T-helper 2 cell treated with Interferon-gamma antibody and Interleukin-4, amounts not matched to agents 5 μg/mL and 100 μg/mL, for 36 hours (primary cell): ENCODE data around the gene ARID4B.
A peak's percentile ranks its signal among the peaks of the same experiment; 100 is the strongest.

ENCODE experiments used
- DNase-seq: peaks from one replicate; pipeline ENCODE4 v3.0.0; 2021; ENCODE audit warnings: low spot score
- H3K27ac Mint-ChIP-seq: one replicate; pipeline ENCODE4 v1.8.0; 2021; ENCODE audit warnings: mild to moderate bottlenecking, mixed read lengths
- H3K27me3 Mint-ChIP-seq: one replicate; pipeline ENCODE4 v1.8.0; 2021; ENCODE audit warnings: low read depth, mixed read lengths
- H3K36me3 Mint-ChIP-seq: one replicate; pipeline ENCODE4 v1.8.0; 2021; ENCODE audit warnings: low read depth, mixed read lengths
- H3K4me1 Mint-ChIP-seq: one replicate; pipeline ENCODE4 v1.8.0; 2021; ENCODE audit warnings: low read depth, mixed read lengths
- H3K4me3 Mint-ChIP-seq: one replicate; pipeline ENCODE4 v1.8.0; 2022; ENCODE audit warnings: mild to moderate bottlenecking, moderate library complexity, mixed read lengths
- H3K9me3 Mint-ChIP-seq: one replicate; pipeline ENCODE4 v1.8.0; 2021; ENCODE audit warnings: mixed read lengths

Gene ARID4B

DNA sequence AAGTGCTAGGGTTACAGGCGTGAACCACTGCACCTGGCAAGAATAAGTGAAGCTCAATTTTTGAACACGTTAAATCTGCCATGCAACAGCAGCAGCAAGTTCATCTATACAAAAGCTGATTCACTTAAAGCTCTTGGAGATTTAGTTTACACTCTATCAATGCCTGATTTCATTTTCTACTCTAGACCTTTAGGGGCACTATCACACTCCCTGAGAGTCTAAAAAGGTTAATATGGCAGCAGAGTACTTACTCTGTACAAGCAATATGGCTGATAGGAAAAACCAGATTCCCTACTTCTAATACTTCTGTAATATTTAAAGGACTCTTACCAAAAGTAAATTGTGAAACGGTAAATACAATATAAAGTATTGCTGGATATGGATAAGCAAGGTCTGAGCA, 171.7 kb downstream of the ARID4B start:
- Mint-ChIP-seq H3K27ac (peak overlapping the region; percentile 13), H3K36me3 (peaks cover 39% of the 10 kb centered on the region), H3K4me1 (peaks cover 13% of the 10 kb centered on the region), H3K4me3 (no peak overlapping the region), H3K27me3 (no peaks in the 10 kb centered on the region), H3K9me3 (no peaks in the 10 kb centered on the region)
- no peak for DNase-seq

DNA sequence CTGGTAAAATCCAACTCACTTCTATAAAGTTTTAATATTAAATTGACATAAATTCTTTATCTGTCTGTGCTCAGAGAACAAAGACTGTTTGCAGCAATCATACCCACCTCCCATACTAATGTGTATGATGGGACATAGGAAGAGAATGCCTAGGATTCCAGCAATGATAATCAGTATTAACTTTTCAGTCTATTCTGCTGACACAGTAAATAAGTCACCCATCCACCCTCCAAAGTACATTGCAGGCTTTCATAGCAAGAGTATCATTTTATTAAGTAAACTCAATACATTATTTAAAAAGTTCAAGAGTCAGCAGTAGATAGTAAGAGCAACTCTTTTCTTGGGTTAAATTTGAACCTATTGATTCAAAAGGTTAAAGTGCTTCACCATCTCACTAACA, 175.7 kb downstream of the ARID4B start:
- Mint-ChIP-seq H3K36me3 (peaks cover 52% of the 10 kb centered on the region), H3K27me3 (no peaks in the 10 kb centered on the region), H3K9me3 (no peaks in the 10 kb centered on the region), H3K4me3 (no peak overlapping the region), H3K4me1 (peaks cover 15% of the 10 kb centered on the region), H3K27ac (no peak overlapping the region)
- no peak for DNase-seq

DNA sequence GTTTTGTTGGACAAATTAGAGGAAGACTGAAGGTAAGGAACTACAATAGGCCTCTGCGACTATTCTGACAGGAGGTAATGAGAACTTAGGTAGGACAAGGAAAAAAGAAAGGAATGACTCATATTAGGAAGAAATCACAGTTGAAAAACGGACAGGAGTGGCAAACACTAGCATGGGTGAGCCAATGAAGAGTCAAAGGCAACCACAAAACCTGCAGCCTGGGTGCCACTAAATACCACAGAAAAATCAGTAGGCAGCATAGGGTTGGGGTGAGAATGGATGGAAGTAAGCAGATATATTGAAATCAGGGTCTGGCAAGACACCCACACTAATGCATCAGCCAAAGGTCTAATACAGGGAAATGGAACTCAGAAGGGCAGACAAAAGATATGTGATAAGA, 176.9 kb downstream of the ARID4B start:
- Mint-ChIP-seq H3K27ac (no peak overlapping the region), H3K9me3 (no peaks in the 10 kb centered on the region), H3K4me1 (peaks cover 15% of the 10 kb centered on the region), H3K4me3 (no peak overlapping the region), H3K36me3 (peaks cover 55% of the 10 kb centered on the region), H3K27me3 (no peaks in the 10 kb centered on the region)
- no peak for DNase-seq

DNA sequence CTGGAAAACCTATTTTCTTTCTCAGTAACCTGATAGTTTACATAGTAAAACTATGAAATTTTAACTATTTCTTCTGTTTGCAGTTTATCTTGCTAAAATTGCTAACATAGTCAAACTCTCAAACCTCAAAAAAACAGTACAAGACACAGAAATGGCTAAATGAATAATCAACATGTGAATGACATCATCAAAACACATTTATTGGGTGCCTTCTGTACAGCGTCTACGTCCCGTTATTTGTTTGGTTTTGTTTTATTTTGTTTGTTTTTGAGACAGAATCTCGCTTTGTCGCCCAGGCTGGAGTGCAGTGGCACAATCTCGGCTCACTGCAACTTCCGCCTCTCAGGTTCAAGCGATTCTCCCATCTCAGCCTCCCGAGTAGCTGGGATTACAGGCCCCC, 178.2 kb downstream of the ARID4B start:
- DNase-seq: no peak
- H3K27ac Mint-ChIP-seq: no peak overlapping the region
- H3K4me3 Mint-ChIP-seq: no peak overlapping the region
- H3K9me3 Mint-ChIP-seq: no peaks in the 10 kb centered on the region
- peaks cover 63% of the 10 kb centered on the region for H3K36me3 Mint-ChIP-seq
- H3K27me3 Mint-ChIP-seq: no peaks in the 10 kb centered on the region
- H3K4me1 Mint-ChIP-seq: peaks cover 15% of the 10 kb centered on the region

DNA sequence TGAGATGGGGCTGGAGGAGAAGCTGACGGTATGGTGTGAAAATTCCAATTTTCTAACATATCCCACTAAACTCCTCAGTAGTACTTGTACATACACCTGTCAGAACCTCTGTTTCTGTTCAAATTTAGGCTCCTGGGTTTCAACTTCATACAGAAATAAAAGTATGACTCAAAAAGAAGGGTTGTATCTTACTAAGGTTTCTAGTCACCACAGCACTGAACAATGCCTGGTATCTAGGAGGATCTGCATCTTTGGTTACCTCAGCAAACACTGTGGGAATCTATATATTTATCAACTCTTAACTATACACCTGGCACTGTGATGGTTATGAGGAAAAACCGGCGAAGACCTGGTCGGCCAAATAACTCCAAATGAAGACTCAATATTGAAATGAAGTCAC, 180.7 kb downstream of the ARID4B start:
- Mint-ChIP-seq H3K27me3 (no peaks in the 10 kb centered on the region), H3K4me1 (peaks cover 14% of the 10 kb centered on the region), H3K4me3 (no peak overlapping the region), H3K27ac (no peak overlapping the region), H3K9me3 (no peaks in the 10 kb centered on the region), H3K36me3 (peaks cover 58% of the 10 kb centered on the region)
- no peak for DNase-seq

DNA sequence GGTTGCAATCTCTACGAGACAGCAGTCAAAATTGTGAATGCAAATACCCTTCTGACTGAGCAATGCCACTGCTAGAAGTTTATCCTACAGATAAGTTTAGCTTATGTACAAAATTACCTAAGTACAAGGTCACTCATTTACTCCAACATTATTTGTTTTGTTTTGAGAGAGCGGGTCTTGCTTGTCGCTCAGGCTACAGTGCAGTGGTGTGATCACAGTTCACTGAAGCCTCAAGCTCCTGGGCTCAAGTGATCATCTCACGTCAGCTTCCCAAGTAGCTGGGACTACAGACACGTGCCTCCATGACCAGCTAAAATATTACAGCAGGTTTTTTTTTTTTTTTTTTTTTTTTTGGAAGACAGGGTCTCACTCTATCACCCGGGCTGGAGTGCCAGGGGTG, 182.3 kb downstream of the ARID4B start:
- H3K27me3 Mint-ChIP-seq: no peaks in the 10 kb centered on the region
- H3K4me1 Mint-ChIP-seq: peaks cover 5% of the 10 kb centered on the region
- no peak overlapping the region for H3K4me3 Mint-ChIP-seq
- H3K9me3 Mint-ChIP-seq: no peaks in the 10 kb centered on the region
- peaks cover 60% of the 10 kb centered on the region for H3K36me3 Mint-ChIP-seq
- no peak for DNase-seq
- H3K27ac Mint-ChIP-seq: no peak overlapping the region

DNA sequence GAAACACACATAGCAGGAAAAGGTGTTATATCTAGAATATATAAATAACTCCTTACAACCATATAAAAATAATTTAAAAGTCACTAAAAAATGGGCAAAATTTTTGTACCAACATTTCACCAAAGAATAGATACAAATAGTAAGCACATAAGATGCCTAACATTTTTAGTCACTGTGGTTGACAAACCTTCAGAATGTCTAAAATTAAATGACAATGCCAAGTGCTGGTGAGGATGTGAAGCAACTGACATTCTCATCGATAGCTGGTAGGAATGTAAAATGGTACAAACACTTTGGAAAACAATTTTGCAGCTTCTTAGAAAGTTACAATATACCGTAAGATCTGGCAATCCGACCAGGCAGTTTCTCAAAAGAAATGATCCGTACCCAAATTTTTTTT, 185.0 kb downstream of the ARID4B start:
- H3K27ac Mint-ChIP-seq: no peak overlapping the region
- no peaks in the 10 kb centered on the region for H3K27me3 Mint-ChIP-seq
- no peaks in the 10 kb centered on the region for H3K9me3 Mint-ChIP-seq
- H3K4me1 Mint-ChIP-seq: peaks cover 7% of the 10 kb centered on the region
- H3K4me3 Mint-ChIP-seq: no peak overlapping the region
- no peak for DNase-seq
- H3K36me3 Mint-ChIP-seq: peaks cover 66% of the 10 kb centered on the region

DNA sequence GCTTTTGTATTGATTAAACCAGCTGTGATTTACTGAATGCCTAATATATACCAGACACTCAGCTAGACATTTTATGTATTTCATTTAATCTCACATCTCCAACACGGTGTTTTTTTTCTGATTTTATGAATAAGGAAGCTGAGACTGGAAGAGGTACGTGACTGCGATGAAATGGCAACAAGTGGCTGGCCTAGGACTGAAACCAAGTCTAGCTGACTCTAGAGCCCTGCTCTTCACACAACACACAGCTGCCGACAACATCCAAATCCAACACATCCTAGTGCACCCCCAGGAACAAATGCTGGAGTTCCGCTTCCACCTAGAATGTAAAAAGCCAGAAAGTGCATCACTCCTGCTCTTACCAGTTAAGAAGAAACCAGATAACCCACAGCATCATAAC, 188.7 kb downstream of the ARID4B start:
- Mint-ChIP-seq H3K9me3 (no peaks in the 10 kb centered on the region), H3K27me3 (no peaks in the 10 kb centered on the region), H3K4me1 (peaks cover 5% of the 10 kb centered on the region), H3K36me3 (peaks cover 75% of the 10 kb centered on the region), H3K27ac (no peak overlapping the region), H3K4me3 (no peak overlapping the region)
- no peak for DNase-seq

DNA sequence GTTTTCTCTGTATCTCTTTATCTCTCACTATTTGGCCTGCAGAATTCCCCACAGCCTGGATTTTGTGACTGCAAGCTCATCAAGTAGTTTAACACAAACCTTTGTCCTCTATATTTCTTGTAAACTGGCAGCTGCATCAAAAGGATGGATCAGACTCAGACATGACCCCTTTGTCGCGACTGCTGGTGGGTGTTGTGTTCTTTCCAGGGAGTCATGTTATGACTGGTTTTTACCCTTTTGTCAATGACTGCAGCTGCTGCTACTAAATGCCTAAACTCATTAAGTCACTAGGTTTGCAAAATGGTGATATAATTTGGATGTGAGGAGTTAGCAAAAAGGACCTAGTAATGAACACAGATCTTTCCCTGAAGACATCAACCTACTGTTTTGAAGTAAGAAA, 189.2 kb downstream of the ARID4B start:
- peak; percentile 50 for DNase-seq
- Mint-ChIP-seq H3K27ac (peak overlapping the region; percentile 1), H3K4me1 (peaks cover 5% of the 10 kb centered on the region), H3K27me3 (no peaks in the 10 kb centered on the region), H3K36me3 (peaks cover 73% of the 10 kb centered on the region), H3K4me3 (no peak overlapping the region), H3K9me3 (no peaks in the 10 kb centered on the region)

DNA sequence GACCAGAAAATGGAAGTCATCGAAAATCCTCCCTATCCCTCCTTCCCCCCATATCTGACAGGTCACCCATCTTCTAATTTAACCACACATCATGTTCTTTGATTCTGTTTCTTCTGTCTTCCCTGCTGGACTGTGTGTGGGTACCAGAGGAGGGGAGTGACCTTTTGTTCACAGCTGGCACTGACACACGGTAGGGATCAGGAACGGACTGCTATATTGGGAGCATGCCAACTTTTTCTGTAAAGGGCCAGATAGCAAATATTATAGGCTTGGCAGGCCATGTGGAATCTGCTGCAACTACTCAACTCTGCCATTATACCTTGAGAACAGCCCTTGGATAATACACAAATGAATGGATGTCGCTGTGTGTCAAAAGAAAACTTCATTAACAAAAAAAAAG, 191.9 kb downstream of the ARID4B start:
- H3K27me3 Mint-ChIP-seq: no peaks in the 10 kb centered on the region
- H3K4me3 Mint-ChIP-seq: no peak overlapping the region
- no peaks in the 10 kb centered on the region for H3K9me3 Mint-ChIP-seq
- DNase-seq: no peak
- no peak overlapping the region for H3K27ac Mint-ChIP-seq
- peaks cover 12% of the 10 kb centered on the region for H3K4me1 Mint-ChIP-seq
- H3K36me3 Mint-ChIP-seq: peaks cover 68% of the 10 kb centered on the region

DNA sequence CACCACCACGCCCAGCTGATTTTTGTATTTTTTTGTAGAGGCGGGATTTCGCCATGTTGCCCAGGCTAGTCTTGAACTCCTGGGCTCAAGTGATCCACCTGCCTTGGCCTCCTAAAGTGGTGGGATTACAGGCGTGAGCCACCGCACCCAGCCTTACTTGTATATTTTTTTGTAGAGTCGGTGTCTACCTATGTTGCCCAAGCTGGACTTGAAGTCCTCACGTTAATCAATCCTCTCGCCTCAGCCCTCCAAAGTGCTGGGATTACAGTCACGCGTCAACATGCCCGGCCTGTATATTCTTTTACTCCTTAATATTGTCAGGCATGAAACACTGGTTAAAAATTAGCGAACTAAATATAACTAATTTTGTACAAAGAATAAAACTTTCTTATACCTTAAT, 193.8 kb downstream of the ARID4B start:
- Mint-ChIP-seq H3K36me3 (peaks cover 59% of the 10 kb centered on the region), H3K27ac (no peak overlapping the region), H3K4me3 (no peak overlapping the region), H3K4me1 (peaks cover 12% of the 10 kb centered on the region), H3K9me3 (no peaks in the 10 kb centered on the region), H3K27me3 (no peaks in the 10 kb centered on the region)
- no peak for DNase-seq

DNA sequence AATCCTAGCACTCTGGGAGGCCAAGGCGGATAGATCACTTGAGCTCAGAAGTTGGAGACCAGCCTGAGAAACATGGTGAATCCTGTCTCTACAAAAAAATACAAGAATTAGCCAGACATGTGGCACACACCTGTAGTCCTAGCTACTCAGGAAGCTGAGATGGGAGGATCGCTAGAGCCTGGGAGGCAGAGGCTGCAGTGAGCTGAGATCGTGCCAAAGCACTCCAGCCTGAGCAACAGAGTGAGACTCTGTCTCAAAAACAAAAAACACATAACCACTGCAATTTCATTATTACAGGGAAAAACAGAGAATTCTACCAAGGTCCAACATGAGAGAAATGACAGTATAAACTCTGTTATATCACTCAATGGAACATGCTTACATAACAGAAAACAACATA, 194.9 kb downstream of the ARID4B start:
- Mint-ChIP-seq H3K27me3 (no peaks in the 10 kb centered on the region), H3K4me1 (peaks cover 13% of the 10 kb centered on the region), H3K27ac (no peak overlapping the region), H3K36me3 (peaks cover 50% of the 10 kb centered on the region), H3K4me3 (no peak overlapping the region), H3K9me3 (no peaks in the 10 kb centered on the region)
- no peak for DNase-seq

DNA sequence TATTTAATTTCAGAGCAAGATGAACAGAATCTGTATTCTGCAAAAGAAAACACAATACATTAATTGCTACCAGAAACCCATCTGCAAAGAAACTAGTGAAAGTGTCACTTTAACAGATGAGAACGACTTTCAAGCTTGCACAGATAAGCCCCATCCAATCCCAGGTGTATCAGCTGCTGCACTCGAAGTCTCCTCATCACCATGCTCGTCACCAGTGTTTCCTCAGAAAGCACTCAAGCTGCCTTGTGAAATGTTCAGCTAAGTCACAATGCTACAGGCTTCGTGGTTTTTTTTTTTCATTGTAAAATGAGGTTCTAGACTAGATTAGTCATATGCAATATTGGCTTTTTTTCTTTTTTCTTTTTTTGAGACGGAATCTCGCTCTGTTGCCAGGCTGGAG, 196.0 kb downstream of the ARID4B start:
- H3K4me1 Mint-ChIP-seq: peaks cover 20% of the 10 kb centered on the region
- H3K27ac Mint-ChIP-seq: peak overlapping the region; percentile 31
- no peak overlapping the region for H3K4me3 Mint-ChIP-seq
- peak; percentile 34 for DNase-seq
- no peaks in the 10 kb centered on the region for H3K27me3 Mint-ChIP-seq
- H3K36me3 Mint-ChIP-seq: peaks cover 48% of the 10 kb centered on the region
- no peaks in the 10 kb centered on the region for H3K9me3 Mint-ChIP-seq

DNA sequence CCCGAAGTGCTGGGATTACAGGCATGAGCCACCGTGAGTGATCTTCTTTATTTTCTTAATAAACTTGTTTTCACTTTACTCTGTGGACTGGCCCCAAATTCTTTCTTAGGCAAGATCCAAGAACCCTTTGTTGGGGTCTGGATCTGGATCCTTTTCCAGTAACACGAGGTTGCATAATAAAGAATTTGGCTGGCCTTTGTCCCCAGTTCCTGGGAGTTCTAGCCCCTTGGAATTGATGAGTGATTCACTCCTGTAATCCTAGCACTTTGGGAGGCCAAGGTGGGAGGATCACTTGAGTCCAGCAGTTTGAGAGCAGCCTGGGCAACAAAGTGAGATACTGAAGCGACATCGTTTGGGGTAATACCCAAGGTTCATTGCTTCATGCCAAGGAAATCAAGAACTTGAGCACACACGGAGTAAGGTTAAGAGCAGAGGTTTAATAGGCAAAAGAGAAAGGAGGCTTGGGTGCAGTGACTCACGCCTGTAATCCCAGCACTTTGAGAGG, 197.2 kb downstream of the ARID4B start:
- Mint-ChIP-seq H3K4me3 (no peak overlapping the region), H3K27me3 (no peaks in the 10 kb centered on the region), H3K27ac (no peak overlapping the region), H3K9me3 (no peaks in the 10 kb centered on the region), H3K4me1 (peaks cover 29% of the 10 kb centered on the region), H3K36me3 (peaks cover 47% of the 10 kb centered on the region)
- DNase-seq: no peak

DNA sequence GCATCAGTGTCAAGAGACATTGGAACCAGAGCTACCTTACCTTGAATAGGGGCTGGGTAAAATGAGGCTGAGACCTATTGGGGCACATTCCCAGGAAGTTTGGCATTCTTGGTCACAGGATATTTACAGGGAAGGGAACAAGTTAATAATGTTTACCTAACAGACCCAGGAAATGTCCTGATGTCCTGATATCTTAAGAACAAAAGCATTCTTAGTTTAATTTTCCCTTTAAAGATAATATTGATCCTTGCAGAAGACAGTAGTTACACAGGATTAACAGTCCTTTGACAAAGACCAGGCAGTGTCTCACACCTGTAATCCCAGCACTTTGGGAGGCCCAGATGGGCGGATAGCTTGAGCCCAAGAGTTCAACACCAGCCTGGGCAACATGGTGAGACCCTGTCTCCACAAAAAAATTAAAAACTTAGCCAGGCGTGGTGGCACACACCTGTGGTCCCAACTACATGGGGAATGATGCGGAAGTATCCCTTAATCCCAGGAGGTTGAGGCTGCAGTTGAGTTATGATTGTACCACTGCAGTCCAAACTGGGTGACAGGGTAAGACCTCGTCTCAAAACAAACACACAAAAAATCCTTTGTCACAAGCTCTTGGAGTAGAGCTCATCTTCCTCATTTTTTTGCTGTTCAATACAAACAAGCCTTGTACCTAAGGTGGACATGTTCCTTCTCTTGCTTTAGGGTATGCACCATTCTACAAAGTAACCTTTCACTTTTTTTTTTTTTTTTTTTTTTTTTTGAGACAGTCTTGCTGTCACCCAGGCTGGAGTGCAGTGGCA, 198.0 kb downstream of the ARID4B start:
- Mint-ChIP-seq H3K27me3 (no peaks in the 10 kb centered on the region), H3K4me3 (peak overlapping the region; percentile 17), H3K4me1 (peaks cover 30% of the 10 kb centered on the region), H3K27ac (peak overlapping the region; percentile 77), H3K36me3 (peaks cover 43% of the 10 kb centered on the region), H3K9me3 (no peaks in the 10 kb centered on the region)
- no peak for DNase-seq
